ENCODE data around the gene CCT8. TPM values are rescaled to one million over a fixed set of nuclear protein-coding genes. Genes with fewer than 3 reads are reported as not detected.

Gene CCT8
- total RNA-seq, 1 experiment from 2014 or later: 356 TPM

DNA sequence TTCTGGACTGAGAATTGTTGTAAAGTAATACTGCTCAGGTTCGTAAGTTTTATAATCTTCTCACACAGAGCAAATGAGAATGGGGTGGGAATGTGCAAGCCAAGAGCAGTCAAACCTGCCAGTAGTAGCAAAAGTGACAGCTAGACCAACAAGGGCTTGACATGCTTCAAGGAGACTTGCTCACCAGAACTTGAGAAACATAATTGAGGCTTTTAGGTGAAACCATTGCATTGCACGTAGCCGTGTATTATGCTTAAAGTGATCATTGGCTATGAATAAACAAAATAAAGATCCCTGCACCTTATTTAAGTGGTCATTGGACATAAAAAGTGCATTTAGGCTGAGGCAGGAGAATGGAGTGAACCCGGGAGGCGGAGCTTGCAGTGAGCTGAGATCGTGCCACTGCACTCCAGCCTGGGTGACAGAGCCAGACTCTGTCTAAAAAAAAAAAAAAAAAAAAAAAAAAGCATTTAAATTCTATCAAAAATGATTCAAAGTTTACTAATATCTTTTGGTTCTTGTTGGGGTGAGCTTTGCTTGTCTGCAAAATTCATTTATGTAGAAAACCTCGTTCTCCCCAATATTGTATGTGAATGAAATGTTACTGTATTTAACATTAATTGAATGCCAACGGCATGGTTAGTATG lies 11.8 kb upstream of the CCT8 start:
- Histone ChIP-seq H3K4ac (ENCODE audit: low read depth, low read length) (no peak overlapping the region), H2BK12ac (ENCODE audit: insufficient read length, low read depth, low read length) (no peak overlapping the region), H3K4me2 (ENCODE audit: insufficient read depth, insufficient read length, low read length) (no peak overlapping the region), H2AK5ac (ENCODE audit: insufficient read length, low read length) (no peak overlapping the region), H2AFZ (ENCODE audit: low read length) (no peak overlapping the region), H3K4me1 (ENCODE audit: insufficient read depth, low read length) (no peaks in the 10 kb centered on the region), H3K23me2 (ENCODE audit: insufficient read length, low read depth, low read length, poor library complexity, severe bottlenecking) (no peaks in the 10 kb centered on the region), H3K56ac (ENCODE audit: insufficient read length, low read depth, low read length) (no peak overlapping the region), H2BK120ac (ENCODE audit: low read depth, low read length, poor library complexity, severe bottlenecking) (no peak overlapping the region), H3K79me2 (ENCODE audit: insufficient read depth, low read length) (no peaks in the 10 kb centered on the region), H3K9me3 (ENCODE audit: control insufficient read depth, low read depth, low read length) (no peaks in the 10 kb centered on the region), H2BK5ac (ENCODE audit: insufficient read length, low read length) (no peak overlapping the region), H3K18ac (ENCODE audit: insufficient read length, low read depth, low read length) (no peak overlapping the region), H2BK20ac (ENCODE audit: low read depth, low read length, poor library complexity, severe bottlenecking) (no peak overlapping the region), H4K5ac (ENCODE audit: insufficient read length, low read depth, low read length) (no peak overlapping the region), H3K23ac (ENCODE audit: insufficient read length, low read depth, low read length) (no peak overlapping the region), H2BK15ac (ENCODE audit: low read depth, low read length) (no peak overlapping the region), H3K27me3 (ENCODE audit: insufficient read depth, low read length) (no peaks in the 10 kb centered on the region), H3K9ac (ENCODE audit: extremely low read depth, insufficient read length, low read length) (no peak overlapping the region), H4K91ac (ENCODE audit: insufficient read length, low read depth, low read length) (no peak overlapping the region), H3K79me1 (ENCODE audit: insufficient read depth, low read depth, low read length, poor library complexity, severe bottlenecking) (no peaks in the 10 kb centered on the region), H3T11ph (ENCODE audit: low read length) (no peak overlapping the region), H3K14ac (ENCODE audit: insufficient read depth, low read length) (no peak overlapping the region), H4K20me1 (ENCODE audit: control insufficient read depth, insufficient read depth, insufficient read length) (no peaks in the 10 kb centered on the region), H3K27ac (ENCODE audit: insufficient read length, low read depth, low read length) (no peak overlapping the region), H4K8ac (replicated peaks; ENCODE audit: insufficient read length, low read depth, low read length) (no peak overlapping the region)
- H3K4me1 Mint-ChIP-seq: peaks cover 7 to 8% of the 10 kb centered on the region in 2 experiments
- no peak overlapping the region for H3K4me3 Mint-ChIP-seq
- no peak overlapping the region for H3K27ac Mint-ChIP-seq
- no peak for TF ChIP-seq CTCF (conservative IDR thresholded peaks at IDR 0.05)
- WGBS (ENCODE audit: extremely low coverage, insufficient read length, low lambda C conversion rate): no CpG with 5 or more reads among the region's 8 CpGs
- no peak for DNase-seq
- H3K27me3 Mint-ChIP-seq (ENCODE audit: low read depth): peaks cover 6% of the 10 kb centered on the region
- no peaks in the 10 kb centered on the region for H3K9me3 Mint-ChIP-seq
- H3K36me3 Mint-ChIP-seq (ENCODE audit: insufficient read depth in 1 of 3, low read depth in 3 of 3): no peaks in the 10 kb centered on the region

Data from H9 (cell line).